Gastrocnemius medialis (tissue), 4 donors: Measurements from ENCODE around the gene TOPAZ1. TPM values are rescaled to one million over a fixed set of nuclear protein-coding genes. Genes with fewer than 3 reads are reported as not detected.

ENCODE experiments used
- ATAC-seq, 2 donors: fragments of 150-250 bp; one replicate each; pipeline ENCODE4 v1.9.1; 2016
- DNase-seq, 2 donors: peaks; one replicate each; pipeline ENCODE4 v3.0.0-alpha.2; 2019
- H3K27ac ChIP-seq, 4 donors: fragments of 200-600 bp; sonication (generic); 1 replicate in 1 of 4; 2 replicates in 3 of 4; pipeline ENCODE4 v1.5.1; 2016 to 2018; ENCODE audit warnings: mild to moderate bottlenecking in 2 of 4, moderate library complexity in 1 of 4
- H3K27me3 ChIP-seq, 3 donors: fragments of 200-600 bp; sonication (generic) in 2 of 3; 1 replicate in 1 of 3; 2 replicates in 2 of 3; pipeline versions ENCODE4 v1.5.1 to v1.6.0; 2016 to 2019; ENCODE audit warnings: mild to moderate bottlenecking in 1 of 3, moderate library complexity in 1 of 3
- H3K36me3 ChIP-seq, 2 donors: fragments of 200-600 bp; sonication (generic) in 1 of 2; one replicate each; pipeline ENCODE4 v1.5.1; 2017 to 2018
- H3K4me1 ChIP-seq, 2 donors: fragments of 200-600 bp; sonication (generic) in 1 of 2; one replicate each; pipeline ENCODE4 v1.5.1; 2016 to 2017; ENCODE audit warnings: mild to moderate bottlenecking in 2 of 2
- H3K4me3 ChIP-seq, 4 donors: fragments of 200-600 bp; sonication (generic) in 3 of 4; 1 replicate in 1 of 4; 2 replicates in 3 of 4; pipeline ENCODE4 v1.5.1; 2016 to 2019; ENCODE audit warnings: mild to moderate bottlenecking in 2 of 4
- H3K9me3 ChIP-seq, 3 donors: fragments of 200-600 bp; sonication (generic) in 2 of 3; 1 replicate in 1 of 3; 2 replicates in 2 of 3; pipeline ENCODE4 v1.5.1; 2016 to 2019
- POLR2A ChIP-seq, 2 donors: fragments of 450-650 bp; IDR thresholded peaks; one replicate each; pipeline ENCODE4 v1.6.1; 2017; ENCODE audit warnings: antibody characterized with exemption in 2 of 2, mild to moderate bottlenecking in 2 of 2, moderate library complexity in 2 of 2
- in situ Hi-C, 4 donors: fragments of 200-750 bp; cut with MboI; loops; one replicate each; pipeline versions ENCODE4 v1.15.0 to v1.8.0; 2017; ENCODE audit warnings: low sequenced_read_pairs in 4 of 4
- intact Hi-C: fragments of 100-400 bp; cut with DNase I; formaldehyde crosslinking; loops from one replicate; pipeline ENCODE4 v1.15.1; 2023; ENCODE audit warnings: low total_unique reads
- total RNA-seq, 4 donors: library from RNA; depleted of rRNA; stranded (reverse); fragments of >200 nt; gene quantifications; one replicate each; pipeline versions ENCODE4 v1.1.0 to v1.2.3, GENCODE V29; 2016
- TF ChIP-seq, protein P1 (sequence below), 5 experiments: fragments of 450-650 bp in 3 of 5; fragments of 200-600 bp in 2 of 5; sonication (generic) in 2 of 5; IDR thresholded peaks in 4 of 5; conservative IDR thresholded peaks in 1 of 5; 1 replicate in 4 of 5; 2 replicates in 1 of 5; pipeline ENCODE4 v1.5.1; 2016 to 2019; ENCODE audit warnings: antibody characterized with exemption in 5 of 5, mild to moderate bottlenecking in 3 of 5, moderate library complexity in 3 of 5

Gene TOPAZ1
- total RNA-seq, 4 donors from 2014 or later = not detected

DNA sequence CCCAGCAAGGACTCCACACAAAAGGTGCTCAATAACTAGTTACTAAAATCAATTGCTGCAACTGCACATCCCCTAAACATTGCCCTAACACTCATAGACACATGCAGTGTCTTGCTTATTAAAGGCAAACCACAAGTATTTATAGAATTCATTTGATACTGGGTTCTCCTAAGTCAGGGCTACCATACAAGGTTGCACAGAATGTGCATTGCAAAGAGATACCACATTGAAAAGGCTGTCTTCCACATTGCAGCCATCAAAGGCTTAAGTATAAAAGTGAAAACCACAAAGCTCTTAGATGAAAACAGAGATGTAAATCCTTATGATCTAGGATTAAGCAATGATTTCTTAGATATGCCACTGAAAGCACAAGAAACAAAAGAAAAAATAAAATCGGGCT lies 33.6 kb upstream of the TOPAZ1 start:
- H3K27me3 ChIP-seq = no peaks in the 10 kb centered on the region
- no peaks in the 10 kb centered on the region for H3K4me1 ChIP-seq
- ATAC-seq (no peak), DNase-seq (no peak)
- H3K4me3 ChIP-seq = no peak overlapping the region
- H3K9me3 ChIP-seq = no peaks in the 10 kb centered on the region
- TF ChIP-seq, protein P1, sequence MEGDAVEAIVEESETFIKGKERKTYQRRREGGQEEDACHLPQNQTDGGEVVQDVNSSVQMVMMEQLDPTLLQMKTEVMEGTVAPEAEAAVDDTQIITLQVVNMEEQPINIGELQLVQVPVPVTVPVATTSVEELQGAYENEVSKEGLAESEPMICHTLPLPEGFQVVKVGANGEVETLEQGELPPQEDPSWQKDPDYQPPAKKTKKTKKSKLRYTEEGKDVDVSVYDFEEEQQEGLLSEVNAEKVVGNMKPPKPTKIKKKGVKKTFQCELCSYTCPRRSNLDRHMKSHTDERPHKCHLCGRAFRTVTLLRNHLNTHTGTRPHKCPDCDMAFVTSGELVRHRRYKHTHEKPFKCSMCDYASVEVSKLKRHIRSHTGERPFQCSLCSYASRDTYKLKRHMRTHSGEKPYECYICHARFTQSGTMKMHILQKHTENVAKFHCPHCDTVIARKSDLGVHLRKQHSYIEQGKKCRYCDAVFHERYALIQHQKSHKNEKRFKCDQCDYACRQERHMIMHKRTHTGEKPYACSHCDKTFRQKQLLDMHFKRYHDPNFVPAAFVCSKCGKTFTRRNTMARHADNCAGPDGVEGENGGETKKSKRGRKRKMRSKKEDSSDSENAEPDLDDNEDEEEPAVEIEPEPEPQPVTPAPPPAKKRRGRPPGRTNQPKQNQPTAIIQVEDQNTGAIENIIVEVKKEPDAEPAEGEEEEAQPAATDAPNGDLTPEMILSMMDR (IDR thresholded peaks at IDR 0.05 in 4 of 5, conservative IDR thresholded peaks at IDR 0.05 in 1 of 5) = no peak
- TF ChIP-seq POLR2A (IDR thresholded peaks at IDR 0.05) = no peak
- no peaks in the 10 kb centered on the region for H3K36me3 ChIP-seq
- intact Hi-C loops = no loop called here
- in situ Hi-C loops = no loop called here
- H3K27ac ChIP-seq = no peak overlapping the region

DNA sequence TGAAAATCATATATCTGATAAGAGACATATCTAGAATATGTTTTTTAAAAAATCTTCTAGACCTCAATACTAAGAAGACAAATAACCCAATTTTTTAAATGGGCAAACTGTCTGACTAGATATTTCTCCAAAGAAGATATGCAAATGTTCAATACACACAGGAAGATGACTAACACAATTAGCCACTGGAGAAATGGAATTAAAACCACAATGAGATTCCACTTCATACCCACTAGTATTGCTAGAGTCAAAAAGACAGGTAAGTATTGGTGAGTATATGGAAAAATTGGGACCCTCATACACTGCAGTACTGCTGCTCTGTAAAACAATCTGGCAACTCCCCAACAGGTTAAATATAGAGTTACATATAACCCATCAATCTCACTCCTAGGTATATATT lies 33.1 kb upstream of the TOPAZ1 start:
- H3K27ac ChIP-seq = no peak overlapping the region
- TF ChIP-seq, protein P1 (IDR thresholded peaks at IDR 0.05 in 4 of 5, conservative IDR thresholded peaks at IDR 0.05 in 1 of 5) = no peak
- TF ChIP-seq POLR2A (IDR thresholded peaks at IDR 0.05) = no peak
- no peak overlapping the region for H3K4me3 ChIP-seq
- DNase-seq = no peak
- H3K9me3 ChIP-seq = no peaks in the 10 kb centered on the region
- intact Hi-C loops = no loop called here
- no peaks in the 10 kb centered on the region for H3K4me1 ChIP-seq
- in situ Hi-C loops = no loop called here
- H3K27me3 ChIP-seq = no peaks in the 10 kb centered on the region
- ATAC-seq = no peak
- no peaks in the 10 kb centered on the region for H3K36me3 ChIP-seq

DNA sequence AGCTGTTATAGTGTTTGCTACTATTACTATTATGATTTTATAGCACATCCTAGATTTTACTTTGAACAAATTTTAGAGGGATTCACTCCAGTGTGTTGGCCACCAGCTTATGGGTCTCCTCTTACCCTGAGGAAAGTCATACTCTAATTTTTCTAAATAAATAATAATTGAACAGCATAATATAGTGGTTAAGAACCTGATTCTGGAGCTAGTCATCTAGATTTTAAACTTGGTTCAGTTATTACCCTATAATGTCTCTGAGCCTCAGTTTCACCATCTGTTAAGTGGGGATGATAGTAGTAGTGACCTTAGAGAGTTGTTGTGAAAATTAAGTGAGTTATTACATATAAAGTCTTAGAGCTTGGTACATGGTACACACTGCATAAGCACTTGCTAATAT lies 30.7 kb upstream of the TOPAZ1 start:
- no peak for ATAC-seq
- Histone ChIP-seq H3K4me1 (no peaks in the 10 kb centered on the region), H3K9me3 (no peaks in the 10 kb centered on the region), H3K27ac (no peak overlapping the region), H3K27me3 (no peaks in the 10 kb centered on the region), H3K4me3 (no peak overlapping the region), H3K36me3 (no peaks in the 10 kb centered on the region)
- no peak for DNase-seq
- intact Hi-C loops (no loop called here), in situ Hi-C loops (no loop called here)
- TF ChIP-seq, protein P1 (IDR thresholded peaks at IDR 0.05 in 4 of 5, conservative IDR thresholded peaks at IDR 0.05 in 1 of 5) = no peak
- TF ChIP-seq POLR2A (IDR thresholded peaks at IDR 0.05) = no peak

DNA sequence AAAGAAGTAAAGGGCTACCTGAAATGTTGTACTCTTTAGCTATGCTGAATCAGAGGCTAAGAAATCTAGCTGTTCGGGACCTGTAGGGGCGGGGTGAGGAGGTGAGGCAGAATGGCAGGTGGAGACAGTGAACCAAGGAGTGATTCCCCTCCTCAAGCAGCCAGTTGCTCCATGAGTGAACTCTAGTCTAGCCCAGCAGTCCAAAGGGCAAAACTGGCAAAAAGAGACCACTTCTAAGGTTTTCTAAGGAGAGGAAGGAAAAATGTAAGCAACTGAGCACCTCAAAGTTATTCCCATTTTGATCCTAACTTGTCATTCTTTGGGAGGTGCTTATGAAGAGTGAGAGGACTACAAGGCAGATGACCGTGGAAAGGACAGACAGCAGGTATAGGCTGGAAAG lies 19.3 kb upstream of the TOPAZ1 start:
- no peak for TF ChIP-seq POLR2A (IDR thresholded peaks at IDR 0.05)
- TF ChIP-seq, protein P1 (IDR thresholded peaks at IDR 0.05 in 4 of 5, conservative IDR thresholded peaks at IDR 0.05 in 1 of 5) = no peak
- ATAC-seq (no peak), DNase-seq (no peak)
- Histone ChIP-seq H3K4me3 (no peak overlapping the region), H3K27ac (no peak overlapping the region), H3K4me1 (no peaks in the 10 kb centered on the region), H3K36me3 (no peaks in the 10 kb centered on the region), H3K27me3 (no peaks in the 10 kb centered on the region), H3K9me3 (no peaks in the 10 kb centered on the region)
- in situ Hi-C loops = no loop called here
- intact Hi-C loops = no loop called here

DNA sequence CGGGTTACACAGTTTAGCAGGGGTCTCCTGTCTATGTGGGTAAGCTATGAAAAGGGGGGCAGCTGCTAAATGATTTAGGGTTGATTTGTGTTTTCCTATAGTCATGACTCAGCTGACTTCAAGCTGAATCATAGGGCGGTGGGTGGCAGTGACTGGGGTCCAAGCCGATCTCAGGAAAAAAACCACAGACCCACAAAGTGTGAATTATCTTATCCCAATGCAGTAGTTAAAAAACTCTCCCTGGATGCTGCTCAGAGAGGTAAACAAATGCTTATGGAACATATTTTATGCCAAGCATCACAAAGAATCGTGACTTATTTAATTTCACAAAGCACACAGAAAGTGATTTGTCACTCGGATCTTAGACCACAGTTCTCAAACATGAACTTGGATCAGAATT lies 18.4 kb upstream of the TOPAZ1 start:
- Histone ChIP-seq H3K36me3 (no peaks in the 10 kb centered on the region), H3K4me1 (no peaks in the 10 kb centered on the region), H3K4me3 (no peak overlapping the region), H3K27me3 (no peaks in the 10 kb centered on the region), H3K27ac (no peak overlapping the region), H3K9me3 (no peaks in the 10 kb centered on the region)
- ATAC-seq (no peak), DNase-seq (no peak)
- no peak for TF ChIP-seq POLR2A (IDR thresholded peaks at IDR 0.05)
- TF ChIP-seq, protein P1 (IDR thresholded peaks at IDR 0.05 in 4 of 5, conservative IDR thresholded peaks at IDR 0.05 in 1 of 5) = no peak
- in situ Hi-C loops = no loop called here
- intact Hi-C loops = no loop called here
